ENCODE results near the gene CSMD2.

DNA sequence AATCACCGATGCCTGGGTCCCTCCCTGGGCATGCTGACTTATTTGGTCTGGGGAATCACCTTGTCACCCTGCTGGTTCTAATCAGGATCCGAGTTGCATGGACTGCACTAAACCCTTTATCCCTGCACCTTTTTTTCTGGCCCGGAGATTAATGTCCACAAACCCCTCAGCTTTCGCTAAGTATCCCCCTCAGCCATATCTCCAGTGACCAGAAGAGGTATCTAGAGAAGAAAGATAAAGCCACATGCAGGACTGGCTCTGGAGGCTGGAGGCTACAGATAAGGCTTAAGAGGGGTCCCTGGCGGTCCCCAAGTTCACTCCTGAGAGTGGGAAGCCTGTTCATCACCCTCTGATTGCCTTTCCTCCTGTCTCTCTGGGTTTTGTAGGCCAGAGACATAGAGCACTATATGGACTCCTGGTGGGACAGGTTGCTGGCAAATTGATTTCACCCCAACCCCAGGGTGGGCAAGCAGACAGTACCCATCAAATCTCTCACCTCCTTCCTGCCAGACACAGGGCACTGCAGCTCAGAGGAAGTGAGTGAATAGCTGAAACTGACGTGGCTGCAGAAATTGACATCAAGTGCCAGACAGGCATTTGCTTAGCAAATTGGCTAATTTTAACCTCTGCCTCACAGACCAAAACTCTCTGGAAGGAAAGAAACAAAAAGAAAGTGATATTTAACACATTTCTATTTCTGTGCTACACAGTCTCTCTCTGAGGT, 262.4 kb downstream of the CSMD2 start:
- TF ChIP-seq YY1 (IDR thresholded peaks at IDR 0.05; ENCODE audit: insufficient read depth, insufficient read length) (no peak), ZNF274 (IDR thresholded peaks at IDR 0.05; ENCODE audit: low read depth, low read length) (no peak)

Measured in NT2/D1 (cell line).